OCI-LY7 (cell line): ENCODE results near the gene TDRD1. TPM values are rescaled to one million over a fixed set of nuclear protein-coding genes. Genes with fewer than 3 reads are reported as not detected.

Experiments used
- BruUV-seq: library from RNA; stranded (reverse); fragments of 400-500 nt; replicated peaks from 2 replicates; lab custom pipeline; 2021; lab: Mats Ljungman, UMichigan
- CTCF ChIA-PET: fragments of 300-600 bp; sonication (Branson Sonifier 250); formaldehyde crosslinking; loops from one replicate; lab custom pipeline; 2022; ENCODE audit warnings: antibody characterized with exemption; ENCODE audit not compliant: unreplicated experiment; lab: Charles Lee
- POLR2A ChIA-PET: fragments of 300-600 bp; sonication (Branson Sonifier 250); formaldehyde crosslinking; loops from one replicate; lab custom pipeline; 2022; ENCODE audit warnings: antibody characterized with exemption; lab: Charles Lee
- DNase-seq: peaks from one replicate; pipeline ENCODE4 v3.0.0-alpha.2; 2015; ENCODE audit warnings: low spot score
- H2AFZ ChIP-seq: fragments of 200-600 bp; sonication (generic), shearing (Covaris generic); 2 replicates; pipeline ENCODE4 v1.6.1; 2014; ENCODE audit warnings: mild to moderate bottlenecking, antibody characterized with exemption, low read length, moderate library complexity
- H3K27ac ChIP-seq: fragments of 200-600 bp; sonication (generic); 2 replicates; pipeline ENCODE4 v1.5.1; 2014; ENCODE audit warnings: mixed run types, low read depth, mild to moderate bottlenecking, moderate library complexity, low read length, inconsistent platforms; ENCODE audit not compliant: poor library complexity, severe bottlenecking
- H3K36me3 ChIP-seq: fragments of 200-600 bp; sonication (generic); 2 replicates; pipeline ENCODE4 v1.6.1; 2014; ENCODE audit warnings: mild to moderate bottlenecking, antibody characterized with exemption, low read length, moderate library complexity, mixed read lengths; ENCODE audit not compliant: insufficient read depth
- H3K4me1 ChIP-seq: fragments of 200-600 bp; sonication (generic); 2 replicates; pipeline ENCODE4 v1.5.1; 2014; ENCODE audit warnings: mild to moderate bottlenecking, low read length; ENCODE audit not compliant: insufficient read depth, poor library complexity, severe bottlenecking
- H3K4me2 ChIP-seq: fragments of 200-600 bp; sonication (generic); 2 replicates; pipeline ENCODE4 v1.6.1; 2014; ENCODE audit warnings: mild to moderate bottlenecking, low read length
- H3K4me3 ChIP-seq: fragments of 200-600 bp; sonication (generic); 2 replicates; pipeline ENCODE4 v1.5.1; 2014; ENCODE audit warnings: mild to moderate bottlenecking, low read depth, low read length; ENCODE audit not compliant: poor library complexity, severe bottlenecking
- H3K79me2 ChIP-seq: fragments of 200-600 bp; sonication (generic); 2 replicates; pipeline ENCODE4 v1.6.1; 2016; ENCODE audit warnings: low read depth, mild to moderate bottlenecking, low read length, moderate library complexity, mixed read lengths; ENCODE audit not compliant: insufficient read depth
- H3K9me2 ChIP-seq: fragments of 200-600 bp; sonication (generic); 2 replicates; pipeline ENCODE4 v1.6.1; 2016; ENCODE audit warnings: mild to moderate bottlenecking, low read length, mixed read lengths; ENCODE audit not compliant: insufficient read depth
- H3K9me3 ChIP-seq: fragments of 200-600 bp; sonication (generic); 2 replicates; pipeline ENCODE4 v1.6.1; 2014; ENCODE audit warnings: mild to moderate bottlenecking, mixed run types, low read length, mixed read lengths
- H4K20me1 ChIP-seq: fragments of 200-600 bp; sonication (generic); 2 replicates; pipeline ENCODE4 v1.6.1; 2014; ENCODE audit warnings: mild to moderate bottlenecking, antibody characterized with exemption, low read length, moderate library complexity, mixed read lengths; ENCODE audit not compliant: insufficient read depth
- CTCF ChIP-seq: fragments of 200-600 bp; sonication (generic); conservative IDR thresholded peaks from 2 replicates; pipeline ENCODE4 v1.5.1; 2014; ENCODE audit warnings: mild to moderate bottlenecking, antibody characterized with exemption, low read length, moderate library complexity, mixed read lengths
- EZH2phosphoT487 ChIP-seq: fragments of 200-600 bp; sonication (generic); IDR thresholded peaks from 2 replicates; pipeline ENCODE4 v1.6.1; 2018; ENCODE audit warnings: low read depth, borderline replicate concordance, mild to moderate bottlenecking, mixed run types, antibody characterized with exemption, low read length, moderate library complexity, mixed read lengths
- intact Hi-C: fragments of 100-400 bp; cut with micrococcal nuclease; formaldehyde crosslinking; loops from one replicate; pipeline ENCODE4 v1.10.0; 2022; ENCODE audit not compliant: unreplicated experiment
- total RNA-seq, 2 experiments: library from RNA; depleted of rRNA in 1 of 2; stranded (reverse); fragments of >200 nt in 1 of 2; shearing (Covaris generic) in 1 of 2; gene quantifications; 2 replicates each; pipeline ENCODE4 v1.2.3, GENCODE V29; 2014 to 2022

Gene TDRD1
- total RNA-seq, 2 experiments from 2014 or later: not detected

- POLR2A ChIA-PET: interaction anchor here (0.5 to 1.4 kb wide), 9 partner anchors 13 to 280 kb away, joined by 3 to 4 read pairs (median 3); no protein-coding TSS in a partner anchor
- peak; percentile 96 for DNase-seq
- no peak within 1 kb of the TSS for H3K27ac ChIP-seq
- H3K9me3 ChIP-seq: 0 out of 2 replicates have a peak, but pooled peaks cover 4% of the 10 kb centered on the region
- H3K4me1 ChIP-seq: peaks cover 16% of the 10 kb centered on the region
- TF ChIP-seq EZH2phosphoT487 (no peak), CTCF (no peak)
- no peaks in the 10 kb centered on the region for H4K20me1 ChIP-seq
- no TSS peak for BruUV-seq
- H3K79me2 ChIP-seq: peaks cover 17% of the 10 kb centered on the region; the same call in 1 of the 2 replicates
- H3K36me3 ChIP-seq: peaks cover 14% of the 10 kb centered on the region
- peak within 1 kb of the TSS; percentile 94 for H2AFZ ChIP-seq
- H3K4me3 ChIP-seq: peak within 1 kb of the TSS; percentile 73
- CTCF ChIA-PET: interaction anchor here (0.7 kb wide), 1 partner anchor 40 kb away, joined by 3 read pairs; no protein-coding TSS in a partner anchor
- intact Hi-C loops: loop anchor here (5.0 to 10.0 kb wide), 4 partner anchors 317 to 651 kb away; partner anchors contain the start of genes CASP7 and FHIP2A
- H3K4me2 ChIP-seq: peak within 1 kb of the TSS; percentile 86
- H3K9me2 ChIP-seq: no peaks in the 10 kb centered on the region
Observed at GRCh38 chr10:114173921-114174694, 5.0 kb upstream of the TDRD1 start, which contains the start of gene CCDC186. Gene CCDC186 (minus strand): TSS chr10:114174203. CDS start chr10:114163268, 10,935 bp downstream.

GRCh38 chr10:114174695-114175188 is 4.4 kb upstream of the TDRD1 start:
- no peak for DNase-seq
- Histone ChIP-seq H3K9me2 (no peaks in the 10 kb centered on the region), H2AFZ (peak overlapping the region; percentile 94), H3K4me2 (peak overlapping the region; percentile 69), H3K36me3 (peaks cover 11% of the 10 kb centered on the region), H3K27ac (no peak overlapping the region), H4K20me1 (no peaks in the 10 kb centered on the region), H3K4me3 (peak overlapping the region; percentile 73), H3K79me2 (peaks cover 17% of the 10 kb centered on the region; the same call in 1 of the 2 replicates), H3K9me3 (0 out of 2 replicates have a peak, but pooled peaks cover 2% of the 10 kb centered on the region), H3K4me1 (peaks cover 16% of the 10 kb centered on the region)
- POLR2A ChIA-PET: interaction anchor here (0.5 to 1.4 kb wide), 8 partner anchors 9 to 280 kb away, joined by 3 to 4 read pairs (median 3); no protein-coding TSS in a partner anchor
- CTCF ChIA-PET: interaction anchor here (0.7 kb wide), 1 partner anchor 41 kb away, joined by 3 read pairs; no protein-coding TSS in a partner anchor
- no peak for TF ChIP-seq CTCF
- TF ChIP-seq EZH2phosphoT487: no peak
- intact Hi-C loops: loop anchor here (5.0 to 10.0 kb wide), 4 partner anchors 317 to 650 kb away; partner anchors contain the start of genes CASP7 and FHIP2A
- no TSS peak for BruUV-seq
